ENCODE measurements around the gene LPIN1. TPM values are rescaled to one million over a fixed set of nuclear protein-coding genes. Genes with fewer than 3 reads are reported as not detected.

Gene LPIN1
- total RNA-seq, 1 donor = 50.6 TPM

DNA sequence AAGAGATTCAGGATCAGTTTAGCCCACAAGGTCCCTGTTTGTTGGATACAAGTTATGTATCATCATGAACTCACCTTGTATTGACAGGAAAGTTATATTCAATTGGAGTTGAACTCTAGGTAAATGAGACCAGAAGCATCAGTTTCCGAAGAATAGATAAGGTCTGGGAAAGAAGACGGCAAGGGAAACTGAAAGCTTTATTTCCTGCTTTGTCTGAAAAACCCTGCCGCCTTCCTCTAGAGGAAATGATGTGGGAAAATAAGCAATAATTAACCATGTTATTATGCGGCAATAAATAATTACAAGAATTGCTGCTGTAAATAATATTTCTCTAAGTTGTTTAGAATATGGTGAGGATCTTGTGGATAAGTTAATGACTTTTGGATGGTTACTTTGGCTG, 32.0 kb downstream of the LPIN1 start:
- DNase-seq (ENCODE audit: low read depth in 2 of 3, low spot score in 2 of 3) = no peak

DNA sequence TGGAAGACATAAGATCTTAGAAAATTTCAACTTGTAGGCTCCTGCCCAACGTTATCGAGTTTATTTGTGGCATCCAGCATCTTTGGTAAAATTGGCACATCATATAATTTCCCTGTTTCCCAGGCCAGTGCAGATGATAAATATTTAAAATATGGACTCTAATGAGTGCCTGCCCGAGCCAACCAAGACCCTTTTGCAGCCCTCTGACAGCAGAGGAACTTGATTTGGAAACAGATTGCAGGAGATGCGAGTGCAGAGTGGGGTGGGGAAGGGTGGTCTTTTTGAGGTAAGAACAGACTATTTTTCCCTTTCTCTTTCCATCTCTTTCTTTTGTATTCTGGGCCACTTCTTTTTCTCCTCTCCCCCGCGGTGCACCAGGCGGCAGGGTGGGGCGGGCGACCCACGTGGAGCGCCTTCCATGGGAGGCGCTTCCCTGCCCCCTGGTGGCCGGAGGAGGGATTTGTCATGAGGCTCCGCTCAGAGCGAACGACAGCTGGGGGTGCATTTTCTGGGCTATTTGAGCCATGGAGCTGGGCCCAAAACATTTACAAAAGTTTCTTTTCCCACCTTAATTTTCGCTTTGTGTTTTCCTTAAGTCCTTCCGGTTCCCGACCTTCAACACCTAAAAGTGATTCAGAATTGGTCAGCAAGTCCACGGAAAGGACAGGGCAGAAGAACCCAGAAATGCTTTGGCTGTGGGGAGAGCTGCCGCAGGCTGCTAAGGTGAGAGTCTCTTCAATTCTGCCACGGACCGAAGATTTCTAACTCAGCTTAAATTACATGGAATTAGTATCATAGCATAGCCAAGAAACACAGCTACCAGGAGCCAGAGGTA, 32.7 kb downstream of the LPIN1 start:
- peak; percentile 78 to 87 (median 81) for DNase-seq (ENCODE audit: low read depth in 2 of 3, low spot score in 2 of 3)

DNA sequence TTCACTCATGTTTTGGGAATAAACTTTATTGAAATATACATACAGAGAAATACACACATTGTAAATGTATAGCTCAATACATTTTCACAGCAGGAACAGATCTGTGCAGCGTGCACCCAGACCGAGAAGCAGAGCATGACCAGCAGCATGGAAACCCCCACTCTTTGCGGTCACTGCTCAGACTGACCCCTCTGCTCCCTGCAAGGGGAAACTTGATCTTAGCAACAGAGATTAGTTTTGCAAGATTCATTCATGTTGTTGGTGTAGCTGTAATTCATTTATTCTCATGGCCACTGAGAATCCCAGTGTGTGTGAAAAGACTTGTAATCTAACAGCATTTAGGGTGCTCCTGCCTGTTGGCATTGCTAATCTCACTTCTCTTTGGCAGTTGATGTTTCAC, 35.2 kb downstream of the LPIN1 start:
- no peak for DNase-seq (ENCODE audit: low read depth in 2 of 3, low spot score in 2 of 3)

DNA sequence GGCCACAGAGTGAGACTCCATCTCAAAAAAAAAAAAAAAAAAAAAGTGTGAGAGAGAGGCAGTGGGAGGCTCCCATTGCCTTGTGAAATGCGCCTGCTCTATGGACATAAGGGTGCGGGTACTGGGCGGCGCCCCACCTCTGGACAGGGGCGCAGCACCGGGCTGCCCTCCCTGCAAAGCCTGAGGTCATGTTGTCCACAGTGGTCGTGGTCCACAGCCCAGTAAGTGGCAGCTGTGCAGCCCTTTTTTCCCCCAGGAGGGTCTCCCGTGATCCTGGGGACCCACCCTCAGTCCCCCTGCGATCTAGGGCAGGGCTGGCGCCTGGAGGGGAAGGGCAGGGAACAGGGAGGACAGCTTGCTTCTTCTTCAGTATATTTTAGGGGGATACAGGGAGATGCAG, 37.8 kb downstream of the LPIN1 start:
- no peak for DNase-seq (ENCODE audit: low read depth in 2 of 3, low spot score in 2 of 3)

DNA sequence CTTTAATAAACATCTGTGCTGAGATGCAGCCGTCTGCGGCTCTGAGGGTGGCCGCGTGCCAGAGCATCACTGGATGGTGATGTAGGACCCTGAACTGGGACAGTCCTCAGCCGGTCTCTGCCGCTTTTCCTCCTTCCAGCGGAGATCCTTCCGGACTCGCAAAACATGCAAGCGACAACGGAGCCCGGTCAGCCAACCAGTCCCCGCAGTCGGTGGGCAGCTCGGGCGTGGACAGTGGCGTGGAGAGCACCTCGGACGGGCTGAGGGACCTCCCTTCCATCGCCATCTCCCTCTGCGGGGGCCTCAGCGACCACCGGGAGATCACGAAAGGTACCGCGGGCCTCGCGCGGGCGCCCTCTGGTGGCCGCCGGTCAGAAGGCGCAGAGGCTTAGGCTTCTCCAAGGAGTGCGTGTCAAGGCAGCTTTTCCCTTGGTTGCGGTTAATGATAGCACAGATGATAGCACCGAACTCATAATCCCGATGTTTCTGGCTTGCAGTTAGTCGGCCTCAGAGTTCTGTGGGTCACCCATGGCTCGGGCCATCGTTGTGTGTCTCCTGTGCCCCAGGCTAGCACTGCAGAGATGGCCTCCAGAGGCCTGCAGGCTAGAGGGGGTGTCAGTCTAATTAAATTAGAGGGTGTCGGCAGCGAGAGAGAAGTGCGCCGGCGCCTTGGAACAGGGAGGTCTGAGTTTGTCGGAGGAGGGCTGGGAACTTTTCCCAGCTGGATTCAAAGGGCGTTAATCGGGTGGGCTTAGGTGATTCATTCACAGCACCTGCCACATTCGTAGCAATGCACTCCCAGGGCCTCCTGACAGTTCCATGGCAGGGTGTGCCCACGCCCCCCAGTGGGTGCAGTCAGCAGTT, 38.5 kb downstream of the LPIN1 start:
- peak in 1 of 3 donors; percentile 20 for DNase-seq (ENCODE audit: low read depth in 2 of 3, low spot score in 2 of 3)

DNA sequence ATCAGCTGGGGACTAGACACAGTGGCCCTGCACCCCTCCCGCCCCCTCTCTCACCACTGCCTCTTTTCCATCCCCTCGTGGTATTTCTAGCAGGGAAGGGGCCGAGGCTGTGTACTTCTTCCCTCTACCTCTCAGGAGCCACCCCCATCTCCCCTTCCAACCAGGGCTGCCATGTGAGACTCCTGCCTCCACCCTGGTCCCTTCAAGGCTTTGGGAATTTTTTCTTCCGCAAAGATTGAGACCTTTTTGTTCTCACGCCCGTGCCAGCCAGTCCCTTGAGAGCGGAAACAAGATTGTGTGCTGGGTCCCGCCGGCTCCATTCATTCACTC, 39.1 kb downstream of the LPIN1 start:
- no peak for DNase-seq (ENCODE audit: low read depth in 2 of 3, low spot score in 2 of 3)

DNA sequence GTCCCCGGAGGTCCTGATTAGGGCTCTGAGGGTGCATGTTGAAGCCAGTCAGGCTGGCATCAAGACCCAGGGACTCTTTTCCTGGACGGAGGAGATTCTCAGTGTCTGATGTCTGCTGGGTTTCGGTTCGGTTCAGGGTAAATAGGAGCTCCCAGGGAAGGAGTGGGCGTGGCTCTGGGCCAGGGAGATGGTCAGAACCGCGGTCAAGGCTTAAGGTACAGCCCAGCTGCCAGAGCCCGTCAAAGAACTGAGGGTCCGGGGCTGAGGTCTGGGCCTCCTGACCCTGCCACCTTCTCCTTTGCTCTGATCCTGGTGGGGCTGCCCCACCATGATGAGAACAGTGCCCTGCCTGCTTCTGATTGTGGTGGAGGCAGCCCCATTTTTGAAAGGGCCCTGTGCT, 39.8 kb downstream of the LPIN1 start:
- no peak for DNase-seq (ENCODE audit: low read depth in 2 of 3, low spot score in 2 of 3)

DNA sequence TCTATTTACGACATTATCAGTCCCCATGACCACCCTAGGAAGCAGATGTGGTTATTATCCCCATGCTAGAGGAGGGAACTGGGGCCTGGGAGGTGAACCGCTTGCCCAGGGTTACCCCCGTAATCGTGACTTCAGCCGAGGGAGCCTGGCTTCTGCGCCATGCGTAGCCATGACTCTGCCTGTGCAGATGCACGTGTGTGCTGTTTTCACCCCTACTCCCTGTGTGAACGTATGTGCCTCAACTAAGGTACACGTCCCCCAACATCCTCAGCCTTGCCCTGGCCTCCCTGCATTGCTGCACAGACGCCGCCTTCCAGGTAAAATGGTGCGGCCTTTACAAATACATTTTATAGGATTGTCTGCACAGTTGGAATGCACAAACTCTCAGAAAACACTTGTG, 40.2 kb downstream of the LPIN1 start:
- DNase-seq (ENCODE audit: low read depth in 2 of 3, low spot score in 2 of 3) = no peak

DNA sequence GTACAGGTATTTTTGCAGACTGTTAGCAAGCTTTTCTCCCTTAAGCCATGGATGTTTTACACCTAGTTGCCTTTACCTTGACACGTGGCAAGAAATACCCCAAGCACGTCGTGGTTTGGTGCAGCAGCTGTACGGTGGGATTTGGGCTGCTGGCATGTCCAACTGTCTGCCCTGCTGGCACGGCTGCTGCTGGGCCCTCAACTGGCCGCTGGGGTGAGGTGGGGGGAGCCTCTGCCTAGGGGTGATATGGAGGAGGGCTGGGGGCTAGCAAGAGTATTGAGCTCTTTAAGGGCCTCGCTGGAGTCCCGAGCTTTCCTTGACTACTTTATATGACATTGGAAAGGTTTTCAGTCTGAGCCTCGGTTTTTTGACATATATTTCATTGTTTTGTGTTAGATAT, 41.6 kb downstream of the LPIN1 start:
- no peak for DNase-seq (ENCODE audit: low read depth in 2 of 3, low spot score in 2 of 3)

DNA sequence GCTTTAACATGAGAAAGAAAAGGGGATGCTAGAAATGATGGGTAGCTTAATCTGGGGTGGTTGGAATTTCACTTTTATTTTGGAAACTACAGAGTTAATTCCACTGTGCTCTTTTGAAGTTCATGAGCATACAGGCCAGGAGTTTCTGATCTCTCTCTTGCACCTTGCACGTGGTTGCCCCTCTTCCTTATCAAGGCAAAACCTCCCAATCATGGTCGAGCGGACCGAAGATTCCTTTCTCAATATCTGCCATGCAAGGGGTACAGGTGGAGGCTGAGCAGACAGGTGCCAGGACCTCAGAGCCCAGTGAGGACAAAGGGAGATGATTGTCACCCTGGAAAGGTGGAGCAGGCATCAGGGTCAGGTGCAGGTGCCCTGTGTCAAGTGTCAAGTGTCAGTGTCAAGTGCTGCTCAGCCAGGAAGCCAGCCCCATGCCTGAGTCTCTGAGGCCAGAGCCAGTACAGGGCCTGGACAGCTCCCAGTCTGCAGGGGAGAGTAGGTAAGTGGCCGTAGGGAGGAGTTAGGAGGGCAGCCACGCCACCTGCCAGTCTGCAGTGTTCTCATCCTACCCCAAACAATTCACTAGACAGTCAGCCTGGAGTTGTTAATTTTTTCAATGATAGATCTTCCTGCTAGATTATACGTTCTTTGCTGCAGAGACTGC, 42.2 kb downstream of the LPIN1 start:
- DNase-seq (ENCODE audit: low read depth in 2 of 3, low spot score in 2 of 3) = no peak

DNA sequence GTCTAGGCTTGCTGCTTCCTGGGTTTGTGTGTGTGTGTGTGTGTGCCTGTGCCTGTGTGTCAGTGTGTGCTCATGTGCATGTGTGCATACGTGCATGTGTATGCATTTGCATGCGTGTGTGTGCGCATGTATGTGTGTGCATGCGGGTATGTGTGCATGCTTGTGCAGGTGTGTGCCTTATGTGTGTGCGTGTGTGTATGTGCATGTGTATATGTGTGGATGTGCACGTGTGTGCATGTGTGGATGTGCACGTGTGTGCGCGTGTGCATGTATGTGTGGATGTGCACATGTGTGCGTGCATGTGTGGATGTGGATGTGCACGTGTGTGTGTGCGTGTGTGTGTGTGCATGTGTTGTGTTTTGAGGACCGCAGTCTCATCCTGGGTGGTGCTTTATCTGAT, 42.8 kb downstream of the LPIN1 start:
- DNase-seq (ENCODE audit: low read depth in 2 of 3, low spot score in 2 of 3) = no peak

DNA sequence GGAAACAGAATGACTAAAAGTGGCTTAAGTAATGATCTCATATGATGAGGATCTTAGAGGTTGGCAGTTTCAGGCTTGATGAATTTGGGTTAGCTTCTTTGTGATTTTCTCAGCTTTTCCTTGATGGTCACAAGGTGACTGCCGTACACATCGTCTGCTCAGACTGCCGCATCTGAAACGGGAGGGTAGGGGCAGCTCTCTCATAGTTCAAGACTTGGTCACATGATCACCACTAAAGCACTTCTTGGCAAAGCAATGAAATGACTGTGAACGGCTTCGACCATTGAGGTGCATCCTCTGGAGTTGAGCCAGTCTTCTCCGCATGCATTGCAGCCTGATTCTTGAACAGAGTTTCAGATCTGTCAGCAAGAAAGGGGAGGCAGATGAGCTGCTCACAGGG, 43.8 kb downstream of the LPIN1 start:
- no peak for DNase-seq (ENCODE audit: low read depth in 2 of 3, low spot score in 2 of 3)

DNA sequence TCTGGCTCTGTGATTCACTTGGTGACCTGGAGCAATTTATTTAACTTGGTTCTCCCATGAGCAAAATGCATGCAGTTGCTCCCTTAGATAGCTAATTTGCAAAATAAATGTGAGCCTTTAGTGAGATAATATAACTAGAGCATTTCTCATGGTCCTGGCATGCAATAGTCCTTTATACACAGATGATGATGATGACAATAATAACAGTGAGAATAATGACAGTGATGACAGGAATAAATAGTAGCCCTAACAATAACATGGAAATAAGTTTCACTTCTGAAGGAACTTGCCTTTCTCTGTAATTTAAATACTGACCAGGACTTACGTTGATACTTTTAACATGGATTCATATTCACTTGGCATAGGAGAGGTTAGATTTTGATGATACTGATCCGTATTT, 49.2 kb downstream of the LPIN1 start:
- DNase-seq (ENCODE audit: low read depth in 2 of 3, low spot score in 2 of 3) = no peak

DNA sequence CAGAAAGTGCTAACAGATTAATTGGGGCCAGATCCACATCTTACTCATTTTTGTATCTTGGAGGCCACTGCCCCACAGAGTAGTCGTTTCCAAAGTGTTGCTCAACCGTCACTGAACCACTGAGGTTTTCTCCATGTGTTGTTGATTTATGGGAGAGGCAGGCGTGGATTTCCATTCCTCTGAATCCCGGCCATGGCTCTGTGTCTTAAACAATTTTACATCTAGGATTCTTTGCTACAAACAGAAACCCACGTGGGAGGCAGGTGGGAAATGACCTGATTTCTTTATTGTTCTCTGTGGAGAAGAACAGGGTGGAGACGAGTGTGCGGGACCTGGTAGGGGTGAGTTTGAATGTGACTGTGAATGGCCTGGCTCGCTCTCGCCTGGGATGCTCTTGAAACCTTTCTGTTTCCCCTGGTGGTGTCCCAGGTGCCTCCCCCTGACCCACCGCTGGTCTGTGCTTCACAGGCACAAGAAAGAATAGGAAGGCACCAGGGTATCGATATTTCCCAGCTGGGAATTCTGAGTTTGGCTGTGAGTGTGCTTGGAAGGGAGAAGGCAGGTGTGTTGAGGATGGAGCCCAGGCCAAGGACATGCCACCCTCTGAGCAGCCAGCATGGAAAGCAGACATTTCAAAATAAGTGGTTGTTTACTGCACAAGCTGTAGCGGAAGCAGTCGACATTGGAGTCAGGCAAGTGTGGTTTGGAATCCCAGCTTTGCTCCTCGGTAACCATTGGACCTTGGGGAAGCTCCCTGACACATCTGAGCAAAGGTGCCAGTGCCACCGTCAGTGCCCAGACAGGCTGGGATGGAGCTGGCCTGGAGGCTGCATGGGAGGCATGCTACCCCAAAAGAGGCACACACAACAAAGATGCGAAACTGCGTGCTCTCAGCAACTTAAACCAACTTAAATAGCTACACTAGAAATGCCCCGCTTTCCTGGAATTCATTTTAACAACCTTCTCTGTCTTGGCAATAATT, 50.0 kb downstream of the LPIN1 start:
- no peak for DNase-seq (ENCODE audit: low read depth in 2 of 3, low spot score in 2 of 3)

DNA sequence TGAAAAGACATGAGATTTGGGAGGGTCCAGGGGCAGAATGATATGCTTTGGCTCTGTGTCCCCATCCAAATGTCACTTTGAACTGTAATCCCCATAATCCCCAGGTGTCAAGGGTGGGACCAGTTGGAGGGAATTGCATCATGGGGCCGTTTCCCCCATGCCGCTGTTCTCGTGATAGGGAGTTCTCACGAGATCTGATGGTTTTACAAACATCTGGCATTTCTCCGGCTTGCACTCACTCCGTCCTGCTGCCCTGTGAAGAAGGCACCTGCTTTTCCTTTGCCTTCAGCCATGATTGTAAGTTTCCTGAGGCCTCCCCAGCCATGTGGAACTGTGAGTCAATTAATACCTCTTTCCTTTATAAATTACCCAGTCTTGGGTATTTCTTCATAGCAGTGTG, 51.4 kb downstream of the LPIN1 start:
- DNase-seq (ENCODE audit: low read depth in 2 of 3, low spot score in 2 of 3) = no peak

DNA sequence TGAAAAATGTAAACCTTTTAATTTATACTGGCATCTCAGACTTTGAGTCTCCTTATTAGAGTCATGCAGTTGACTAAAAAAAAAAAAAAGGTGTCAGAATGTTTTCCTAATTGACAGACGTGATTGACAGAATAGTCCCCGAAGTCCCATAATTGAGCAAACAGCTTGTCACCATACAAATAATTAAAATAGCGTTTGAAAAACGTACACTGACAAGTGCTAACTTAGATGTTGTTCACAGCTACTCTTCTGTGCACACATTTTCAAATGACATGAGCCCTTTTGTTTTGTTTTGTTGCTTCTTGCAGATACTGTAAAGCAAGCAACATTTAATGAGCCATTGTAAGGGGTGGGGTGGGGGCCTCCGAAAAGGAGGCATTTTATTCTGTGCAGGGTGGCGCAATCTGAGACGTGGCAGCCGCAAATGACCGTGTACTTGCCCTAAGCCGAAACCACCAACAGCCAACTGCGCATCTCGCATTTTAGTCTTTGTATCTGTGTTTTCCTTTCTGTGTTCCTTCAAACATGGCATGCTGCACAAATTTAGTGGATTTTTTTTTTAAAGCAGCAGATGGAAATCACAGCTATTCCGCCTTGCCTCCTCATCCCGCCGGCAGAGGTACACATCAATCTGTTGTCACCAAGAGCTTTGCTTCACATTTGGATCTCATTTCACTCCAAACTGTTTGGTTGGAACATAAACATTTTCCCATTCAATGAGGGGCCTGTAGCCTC, 52.4 kb downstream of the LPIN1 start:
- no peak for DNase-seq (ENCODE audit: low read depth in 2 of 3, low spot score in 2 of 3)

DNA sequence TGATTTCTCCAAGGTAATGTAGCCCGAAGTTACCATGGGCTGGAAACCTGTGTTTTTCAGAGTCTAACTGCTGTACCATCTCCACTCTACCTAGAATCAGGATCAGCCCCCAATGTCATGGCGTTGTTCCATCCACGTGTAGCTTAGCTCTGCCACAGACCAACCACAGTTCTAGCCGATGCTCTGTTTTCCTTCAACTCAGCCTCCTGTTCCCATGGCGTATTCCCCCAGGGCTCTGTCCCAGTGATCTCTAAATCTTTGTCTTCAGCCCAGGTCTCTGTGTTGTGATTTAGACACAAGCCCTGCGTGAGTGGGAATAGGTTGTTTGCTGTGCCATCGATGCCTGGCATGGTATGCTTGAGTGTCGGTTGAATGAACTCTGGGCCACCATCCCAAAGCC, 53.4 kb downstream of the LPIN1 start:
- no peak for DNase-seq (ENCODE audit: low read depth in 2 of 3, low spot score in 2 of 3)

DNA sequence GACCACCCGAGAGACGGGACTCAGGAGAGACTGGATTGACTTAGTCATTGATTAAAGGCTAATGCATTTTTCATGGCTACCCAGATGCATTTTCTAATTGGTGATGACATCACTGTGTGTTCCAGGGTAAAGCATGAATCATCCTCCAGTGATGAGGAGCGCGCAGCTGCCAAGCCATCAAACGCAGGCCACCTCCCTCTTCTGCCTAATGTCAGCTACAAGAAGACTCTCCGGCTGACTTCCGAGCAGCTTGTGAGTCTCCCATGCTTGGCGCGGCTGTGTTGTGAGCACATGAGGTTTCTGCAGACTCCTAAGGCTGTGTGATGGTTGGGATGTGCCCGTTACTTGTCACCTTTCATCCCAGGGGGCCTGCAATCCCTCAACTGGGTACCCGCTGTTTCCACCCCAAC, 56.4 kb downstream of the LPIN1 start:
- DNase-seq (ENCODE audit: low read depth in 2 of 3, low spot score in 2 of 3) = no peak

DNA sequence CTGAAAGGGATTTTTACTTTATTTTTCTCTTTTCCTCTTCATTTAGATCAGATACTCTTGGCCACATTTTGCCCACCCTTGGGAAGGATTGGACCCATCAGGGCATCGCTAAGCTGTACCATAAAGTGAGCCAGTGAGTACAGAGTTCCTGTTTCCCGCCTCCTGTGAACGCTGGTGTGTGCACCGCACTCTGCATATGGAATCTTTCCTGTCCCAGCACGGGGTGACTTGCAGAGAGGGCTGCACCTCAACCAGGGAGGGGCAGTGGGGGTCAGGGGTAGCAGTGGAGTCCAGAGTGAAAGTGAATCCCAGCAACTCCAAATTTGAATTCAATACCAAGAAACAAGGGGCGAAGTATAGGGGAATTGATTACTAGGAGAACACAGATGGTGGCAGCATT, 58.6 kb downstream of the LPIN1 start:
- no peak for DNase-seq (ENCODE audit: low read depth in 2 of 3, low spot score in 2 of 3)

DNA sequence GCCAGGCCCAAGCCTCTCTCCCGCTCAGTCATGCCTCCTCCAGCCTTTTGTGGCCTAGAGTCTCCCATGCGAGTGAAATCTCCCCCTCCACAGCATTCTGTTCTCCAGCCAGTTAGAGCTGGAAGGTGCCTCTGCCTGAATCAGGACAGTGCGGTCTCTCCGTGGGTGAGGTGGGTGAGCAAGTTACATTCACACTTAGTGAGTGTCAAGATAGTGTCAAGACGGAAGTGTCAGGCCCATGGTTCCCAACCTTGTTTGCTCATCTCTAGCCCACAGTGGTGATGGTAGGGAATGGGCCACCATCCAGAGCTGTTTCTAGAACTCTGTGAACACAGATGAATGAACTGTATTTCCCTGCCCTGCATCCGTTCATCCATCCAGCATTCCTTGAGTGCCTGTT, 59.5 kb downstream of the LPIN1 start:
- no peak for DNase-seq (ENCODE audit: low read depth in 2 of 3, low spot score in 2 of 3)
